Activated CD4-positive, alpha-beta T cell treated with anti-CD3 and anti-CD28 coated beads, Interleukin-2, Interleukin-6, amounts not matched to agents 100 ng/mL and 50 ng/mL, durations not matched to agents 16 hours and 8 hours (primary cell): ENCODE measurements around the gene NTRK3.

Experiments
- DNase-seq: peaks from one replicate; pipeline ENCODE4 v3.0.0-alpha.2; 2020

Gene NTRK3

DNA sequence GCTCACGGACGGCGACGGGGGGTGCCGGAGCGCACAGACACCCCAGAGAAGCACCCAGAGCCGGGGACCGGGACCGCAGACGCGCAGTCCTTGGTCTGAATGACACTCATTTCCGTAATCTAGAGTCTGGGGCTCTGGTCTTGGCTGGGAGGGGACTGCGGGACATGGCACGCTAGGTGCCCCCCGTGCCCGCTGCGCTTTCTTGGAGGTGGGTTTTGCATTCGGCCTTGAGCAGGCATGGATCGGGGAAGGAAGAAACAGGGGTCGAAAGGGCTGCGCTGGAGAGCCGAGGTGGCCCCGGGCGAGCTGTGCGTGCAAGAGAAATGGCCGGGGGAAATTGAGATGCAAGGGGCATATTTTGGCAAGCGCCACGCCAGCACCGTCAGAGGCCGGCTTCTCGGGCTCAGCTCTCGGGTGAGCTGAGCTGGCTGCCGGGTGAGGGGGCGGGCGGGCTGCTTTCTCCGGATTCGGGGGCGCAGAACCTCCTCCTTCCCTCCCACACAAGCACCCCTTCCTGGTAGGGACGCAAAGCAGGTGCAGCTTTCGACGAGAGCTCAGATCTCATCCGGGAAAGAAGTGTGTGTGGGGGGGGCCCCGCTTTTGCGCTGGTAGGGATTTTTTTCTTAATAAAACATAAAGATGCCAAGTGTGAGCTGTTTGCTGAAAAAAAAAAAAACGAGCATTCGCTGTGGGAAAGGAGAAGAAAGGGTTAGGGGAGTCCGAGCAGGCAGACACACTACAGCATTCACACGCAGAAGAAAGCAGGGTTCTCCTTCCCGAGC is 963 bp upstream of the NTRK3 start:
- DNase-seq, result peak; percentile 7

GRCh38 chr15:88255484-88256278 is 858 bp downstream of the NTRK3 start:
- DNase-seq, result no peak

GRCh38 chr15:88255087-88255483 is 1.5 kb downstream of the NTRK3 start:
- no peak for DNase-seq

GRCh38 chr15:88252441-88252840 is 4.1 kb downstream of the NTRK3 start:
- DNase-seq, result no peak

DNA sequence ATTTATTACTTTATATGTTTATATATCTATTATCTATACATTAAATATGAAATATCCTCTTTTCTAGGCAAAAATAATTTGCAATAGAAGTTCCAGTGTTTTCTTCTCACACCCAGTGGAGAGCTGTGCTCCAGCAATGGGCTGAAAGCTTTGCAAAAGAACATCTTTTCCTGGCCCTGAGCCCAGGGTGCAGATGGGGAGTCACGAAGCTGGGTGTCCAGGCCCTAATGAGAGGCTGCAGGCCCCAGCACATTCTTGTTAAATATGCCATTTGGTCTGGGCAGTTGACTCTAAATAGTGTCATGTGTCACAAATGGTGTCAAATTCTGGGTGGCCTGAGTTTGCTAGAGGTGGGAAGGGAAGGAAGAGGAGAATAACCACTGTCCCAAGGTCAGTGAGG is 5.7 kb downstream of the NTRK3 start:
- DNase-seq, result no peak

GRCh38 chr15:88249220-88249619 is 7.3 kb downstream of the NTRK3 start:
- DNase-seq, result no peak

- no peak for DNase-seq
Measured at GRCh38 chr15:88247914-88248313, 8.6 kb downstream of the NTRK3 start.

DNA sequence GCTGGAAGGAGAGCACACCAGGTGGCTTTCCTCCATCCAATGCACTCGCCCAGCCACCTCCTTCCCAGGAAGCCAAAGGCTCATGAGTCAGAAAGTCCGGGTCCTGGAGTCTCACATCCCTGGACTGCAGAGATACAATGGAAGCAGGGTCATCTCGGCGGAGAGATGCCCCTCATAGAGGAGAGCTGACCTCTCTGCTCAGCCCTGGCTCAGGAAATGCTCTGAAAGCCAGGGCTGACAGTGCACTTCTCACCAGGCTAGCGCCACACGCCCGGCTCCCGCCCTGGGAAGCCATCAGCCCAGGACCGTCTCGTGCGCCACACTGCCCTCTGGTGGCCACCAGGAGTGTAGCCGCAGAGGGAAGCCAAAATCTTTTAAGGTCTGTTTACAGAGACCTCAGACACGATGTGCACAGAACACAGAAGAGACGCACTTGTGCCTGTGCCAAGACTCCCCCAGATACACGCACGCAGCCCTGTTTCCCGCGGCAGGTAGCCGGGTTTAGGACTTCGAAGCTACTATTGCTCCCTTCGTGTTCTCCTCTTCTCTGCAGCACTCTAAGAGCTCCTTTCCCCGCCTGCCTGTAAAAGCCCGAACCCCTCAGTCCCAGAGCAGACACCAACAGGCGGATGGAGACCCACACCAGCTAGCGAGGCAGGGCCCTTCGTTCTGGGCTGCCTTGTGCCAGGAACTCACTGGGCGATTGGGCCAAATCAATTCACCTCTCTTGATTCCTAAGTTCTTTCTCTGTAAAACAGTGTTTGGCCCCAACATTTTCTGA is 9.7 kb downstream of the NTRK3 start:
- DNase-seq, result peak; percentile 84

DNA sequence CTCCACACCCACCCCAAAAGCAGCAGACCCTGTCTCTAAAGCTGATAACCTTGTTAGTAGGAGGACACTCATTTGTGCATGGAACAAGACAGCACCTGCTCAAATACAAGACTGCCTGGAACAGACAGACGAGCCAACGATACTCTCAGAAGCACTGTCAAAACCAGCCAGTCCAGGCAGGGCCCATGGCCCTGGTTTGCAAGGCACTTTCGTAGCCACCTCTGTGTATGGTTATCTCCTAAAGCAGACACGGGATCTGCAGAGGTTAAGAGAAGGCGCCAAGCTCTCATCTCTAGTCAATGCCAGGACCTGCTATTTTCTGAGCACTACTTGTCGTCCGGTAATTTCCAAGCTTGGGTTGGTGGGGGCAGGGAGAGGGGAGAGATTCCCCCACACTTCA is 10.5 kb downstream of the NTRK3 start:
- DNase-seq, result no peak

DNA sequence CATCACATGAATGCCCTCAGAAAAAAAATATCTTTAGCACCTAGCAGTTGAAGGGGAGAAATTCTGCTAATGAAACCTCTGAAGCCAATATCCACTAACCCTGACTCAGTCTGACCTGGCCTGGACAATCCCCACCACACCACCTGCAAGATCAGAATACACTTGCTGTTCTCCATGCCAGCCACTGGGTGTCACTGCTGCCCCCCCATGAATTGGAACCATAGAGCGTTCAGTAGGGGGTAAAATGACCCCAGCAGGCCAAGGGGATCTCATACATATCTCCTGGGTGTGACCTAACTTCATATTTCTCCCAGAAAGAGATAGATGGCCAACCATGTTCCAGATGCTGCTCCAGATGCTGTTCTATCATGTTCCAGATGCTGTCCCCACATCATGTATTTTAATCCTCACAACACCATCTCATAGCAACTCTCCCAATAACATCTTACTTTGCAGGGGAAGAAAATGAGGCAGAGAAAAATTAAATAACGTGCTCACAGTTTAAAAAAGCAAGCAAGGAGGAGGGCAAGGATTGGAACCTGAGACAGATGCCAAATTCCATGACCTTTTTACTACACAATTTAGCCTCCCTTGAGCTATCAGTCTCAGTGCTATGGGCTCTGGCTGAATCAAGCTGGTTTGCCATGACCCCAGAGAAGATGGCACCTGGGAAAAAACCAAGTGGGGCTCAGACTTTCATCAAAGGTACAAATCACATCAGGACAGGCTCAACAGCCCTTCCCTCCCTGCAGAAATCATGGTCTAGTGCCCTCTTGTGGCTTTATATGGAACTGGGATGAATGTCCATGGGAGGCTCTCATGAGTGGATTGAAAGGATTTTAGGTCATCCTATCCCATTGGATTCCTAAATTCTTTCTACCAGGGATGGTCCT is 12.4 kb downstream of the NTRK3 start:
- peak; percentile 51 for DNase-seq

DNA sequence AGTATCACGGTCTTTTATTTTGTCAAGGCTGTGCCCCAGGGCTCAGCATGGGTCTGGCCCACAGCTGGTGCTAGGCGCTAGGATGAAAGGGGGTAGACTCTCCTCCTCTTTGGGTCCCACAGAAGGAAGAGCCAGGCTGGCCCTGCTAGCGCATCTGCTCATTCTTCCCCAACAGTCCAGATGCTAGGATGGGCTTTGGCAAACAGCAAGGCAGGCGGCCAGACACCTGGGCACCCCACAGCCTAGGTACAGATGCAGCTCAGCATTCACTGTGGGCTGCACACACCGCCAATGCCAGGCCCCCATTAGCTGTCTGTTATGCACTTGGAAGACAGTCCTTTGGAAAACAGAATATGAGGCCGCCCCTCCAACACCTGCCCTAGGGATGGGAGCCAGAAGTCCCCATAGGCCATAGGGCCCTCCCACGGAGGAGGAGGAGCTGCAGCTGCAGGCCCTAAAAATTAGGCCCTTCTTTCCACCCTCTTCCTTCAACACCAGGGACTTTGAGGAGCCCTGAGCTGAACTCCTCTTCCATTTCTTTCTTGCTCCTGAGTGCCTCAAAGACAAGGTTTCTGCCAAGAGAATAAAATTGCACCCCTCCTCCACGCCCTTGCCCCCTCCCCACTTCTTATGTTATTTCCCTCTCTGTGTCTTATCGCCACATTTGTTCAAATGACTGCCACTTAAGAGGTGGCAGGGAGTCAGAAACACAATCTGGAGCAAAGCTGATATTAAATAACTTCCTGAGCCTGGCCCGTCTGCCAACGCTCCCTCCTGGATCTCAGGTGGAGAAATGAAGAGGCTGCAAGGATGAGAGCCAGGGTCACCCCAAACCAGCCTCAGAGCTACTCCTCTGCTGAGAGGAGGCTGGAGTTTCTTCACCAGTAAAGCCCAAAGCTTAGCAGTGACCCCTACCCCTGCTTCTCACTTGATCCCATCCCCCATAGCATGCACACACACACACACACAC is 13.7 kb downstream of the NTRK3 start:
- DNase-seq, result no peak

DNA sequence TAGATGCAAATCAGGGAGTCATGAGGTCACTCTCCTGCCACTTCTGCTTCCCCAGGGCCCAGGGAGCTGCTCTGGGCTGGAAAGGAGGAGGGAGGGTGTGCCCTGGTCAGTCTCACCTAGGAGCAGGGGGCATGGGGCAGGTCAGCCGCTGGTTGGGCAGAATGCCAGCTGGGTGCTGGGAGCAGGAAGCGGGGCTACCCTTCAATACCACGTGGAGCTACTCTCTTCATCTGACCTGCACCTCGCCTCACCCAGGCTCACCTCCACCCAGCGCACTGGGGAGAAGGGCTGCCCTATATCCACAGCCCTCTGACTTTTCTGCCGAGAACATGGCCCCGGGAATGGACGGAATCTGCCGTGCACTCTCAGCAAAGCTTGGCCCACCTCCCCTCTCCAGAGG is 15.1 kb downstream of the NTRK3 start:
- DNase-seq, result no peak

DNA sequence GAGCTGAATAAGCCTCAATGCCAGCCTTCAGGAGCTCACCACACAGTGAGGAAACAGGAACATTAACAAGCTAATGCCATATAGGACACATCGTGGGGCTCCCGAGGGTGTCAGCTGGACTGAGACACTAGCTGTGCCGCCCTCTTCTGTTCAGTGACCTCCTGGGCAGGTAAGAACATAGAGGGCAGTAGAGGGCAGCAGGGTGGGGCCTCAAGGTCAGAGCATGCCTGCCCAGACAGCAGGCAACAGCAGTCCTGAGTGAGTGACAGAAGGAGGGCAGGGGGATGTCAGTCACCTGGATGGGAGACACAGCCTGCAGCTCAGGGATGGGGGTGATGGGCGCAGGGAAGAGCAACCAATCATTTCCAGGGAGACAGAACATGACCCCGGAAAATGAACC is 15.5 kb downstream of the NTRK3 start:
- DNase-seq, result no peak

GRCh38 chr15:88239594-88239993 is 16.9 kb downstream of the NTRK3 start:
- no peak for DNase-seq

- DNase-seq, result no peak
Measured at GRCh38 chr15:88238618-88239430, 17.7 kb downstream of the NTRK3 start.

DNA sequence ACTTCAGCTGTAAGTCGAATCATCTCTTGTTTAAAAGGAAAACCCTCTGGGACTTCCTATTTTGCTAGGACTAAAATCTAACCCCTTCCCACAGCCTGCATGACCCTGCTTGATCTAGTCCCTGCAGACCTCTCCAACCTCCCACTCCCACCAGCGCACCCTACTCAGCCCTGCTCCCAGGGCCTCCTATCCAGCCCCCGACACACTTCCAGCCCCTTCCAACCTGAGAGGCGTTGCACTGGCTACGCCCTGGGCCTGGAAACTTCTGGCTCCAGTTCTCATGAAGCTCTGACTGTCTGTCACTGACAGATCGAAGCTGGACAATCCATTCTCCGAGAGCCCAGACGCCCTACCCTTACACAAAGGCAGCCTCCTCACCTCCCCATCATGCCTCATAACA is 21.8 kb downstream of the NTRK3 start:
- DNase-seq, result no peak

DNA sequence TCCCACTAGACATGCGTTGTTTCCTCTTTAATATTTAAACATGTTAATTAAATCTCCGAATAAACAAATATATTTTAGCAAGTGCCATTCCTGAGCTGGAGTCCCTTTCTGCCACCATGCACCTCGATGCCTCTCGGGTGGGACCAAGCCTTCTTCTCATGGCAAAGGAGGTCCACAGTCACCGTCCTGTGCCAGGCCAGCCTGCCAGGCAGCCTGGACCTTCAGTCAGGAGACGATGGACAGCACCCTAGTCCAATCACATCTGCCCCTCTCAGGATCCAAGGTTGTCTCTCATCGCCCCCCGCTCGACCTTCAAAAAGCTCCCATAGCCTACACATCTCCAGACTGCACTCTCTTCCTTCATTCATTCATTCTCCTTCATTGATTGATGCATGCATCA is 22.6 kb downstream of the NTRK3 start:
- DNase-seq, result no peak

DNA sequence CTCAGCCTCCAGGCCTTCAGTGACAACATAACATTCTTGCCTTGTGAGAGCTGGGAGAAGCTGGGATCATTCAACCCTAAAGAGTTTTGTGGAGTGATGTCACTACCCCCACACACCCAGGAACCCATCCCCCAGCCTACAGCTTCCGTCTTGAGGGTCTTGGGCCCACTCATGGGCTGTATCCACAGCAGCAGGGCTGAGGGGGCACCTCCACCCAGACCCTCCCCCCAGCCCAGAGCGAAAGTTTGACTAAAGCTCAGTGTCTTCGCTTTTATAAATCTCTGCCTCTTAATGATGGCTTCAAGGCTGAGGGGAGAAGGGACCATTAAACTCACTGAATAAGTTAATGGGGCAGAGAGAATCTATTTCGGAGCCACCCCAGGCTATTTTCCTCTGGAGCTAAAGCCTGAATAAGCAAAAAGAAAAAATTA is 23.8 kb downstream of the NTRK3 start:
- no peak for DNase-seq

GRCh38 chr15:88231909-88232644 is 24.5 kb downstream of the NTRK3 start:
- DNase-seq, result no peak

DNA sequence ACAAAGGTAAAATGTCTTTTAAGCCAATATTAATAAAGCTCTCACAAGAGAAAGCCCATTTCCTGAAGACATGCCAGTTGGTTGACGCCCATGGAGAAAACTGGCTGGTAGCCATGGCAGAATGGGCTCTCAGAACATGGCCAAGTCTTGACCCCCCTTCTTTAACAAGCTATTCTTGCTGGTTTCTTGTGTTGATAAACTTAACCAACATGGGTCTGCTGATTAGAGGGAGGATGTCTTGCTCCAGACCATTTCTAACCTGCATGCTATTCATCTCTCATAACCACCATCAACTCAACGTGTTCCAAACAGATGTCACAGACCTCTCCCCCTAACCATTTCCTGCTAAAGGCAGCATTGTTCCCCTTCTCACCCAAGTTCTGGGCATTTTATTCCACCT is 25.7 kb downstream of the NTRK3 start:
- no peak for DNase-seq
